Activated CD4-positive, alpha-beta T cell treated with anti-CD3 and anti-CD28 coated beads, Interleukin-10, Interleukin-2, amounts not matched to agents 100 ng/mL and 50 ng/mL, durations not matched to agents 16 hours and 8 hours (primary cell): ENCODE results near the gene HOMER2.

ENCODE experiments used
- DNase-seq: peaks from one replicate; pipeline ENCODE4 v3.0.0-alpha.2; 2020

The HOMER2 gene

GRCh38 chr15:82855286-82856100, 97.0 kb downstream of the HOMER2 start:
- DNase-seq, result no peak

DNA sequence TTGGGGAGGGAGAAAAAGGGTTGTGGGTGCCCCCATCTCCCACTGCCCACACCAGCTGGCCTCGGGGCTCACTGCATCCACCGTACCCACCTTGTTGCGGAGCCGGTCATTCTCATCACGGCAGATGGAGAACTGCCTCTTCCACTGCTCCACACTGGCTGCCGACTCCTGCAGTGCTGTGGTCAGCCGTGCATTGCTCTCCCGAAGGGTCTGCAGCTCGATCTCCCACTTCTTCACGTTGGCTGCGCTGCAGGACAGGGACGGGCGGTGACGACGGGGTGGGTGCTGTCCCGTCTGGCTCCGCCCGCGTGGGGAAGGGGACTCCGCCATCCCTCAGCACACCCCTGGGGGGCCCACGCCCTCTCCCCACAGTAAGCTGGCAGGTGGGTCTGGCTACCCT, 98.0 kb downstream of the HOMER2 start:
- DNase-seq, result no peak

GRCh38 chr15:82852941-82853561, 99.5 kb downstream of the HOMER2 start:
- no peak for DNase-seq

- no peak for DNase-seq
These were observed 100.5 kb downstream of the HOMER2 start for GRCh38 chr15:82851981-82852511.

- no peak for DNase-seq
These were observed 101.1 kb downstream of the HOMER2 start for GRCh38 chr15:82851306-82851850.

- no peak for DNase-seq
These were observed 101.8 kb downstream of the HOMER2 start for GRCh38 chr15:82850731-82851130.

DNA sequence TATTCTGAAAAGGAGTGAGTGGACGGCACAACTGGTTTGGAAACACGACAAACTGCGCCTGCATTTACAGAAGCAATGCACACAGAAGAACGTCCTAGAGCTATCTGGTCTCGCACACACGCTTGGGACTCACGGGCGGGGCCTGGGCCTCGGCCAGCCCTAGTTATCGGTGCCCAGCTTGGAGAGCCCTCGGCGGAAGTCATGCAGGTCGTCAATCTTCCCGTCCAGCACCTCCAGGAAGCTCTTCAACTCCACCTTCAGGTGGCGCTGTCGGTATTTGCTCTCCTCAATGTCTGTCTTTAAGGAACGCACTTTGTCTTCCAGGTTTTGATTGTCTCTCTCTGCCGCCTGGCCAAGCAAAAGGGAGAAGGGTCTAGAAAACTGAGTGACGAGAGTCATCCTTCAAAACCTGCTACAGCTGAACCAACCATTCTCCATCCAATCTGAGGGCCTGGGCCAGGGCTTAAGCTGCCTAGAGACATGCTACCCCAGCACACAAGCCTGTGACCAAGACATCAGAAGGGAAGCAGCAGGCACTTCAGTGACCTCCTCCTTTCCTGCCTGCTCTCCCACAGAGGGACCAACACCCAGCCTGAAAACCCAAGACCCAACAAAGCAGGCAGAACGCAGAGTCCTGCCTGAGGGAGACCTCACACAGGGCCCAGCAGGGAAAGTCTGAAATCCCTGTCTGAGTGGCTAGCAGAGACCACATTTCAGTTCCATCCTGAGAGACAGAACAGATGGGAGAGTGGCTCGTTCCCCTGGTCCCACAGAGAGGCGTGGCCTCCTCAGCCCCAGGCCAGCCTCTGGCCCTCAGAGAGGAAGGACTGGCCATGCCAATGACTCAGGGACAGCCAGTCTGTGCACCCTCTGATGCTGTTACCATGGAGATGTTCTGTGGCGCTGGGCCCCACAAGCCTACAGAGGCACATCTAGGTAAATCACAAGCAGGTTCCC, 102.7 kb downstream of the HOMER2 start:
- DNase-seq, result peak; percentile 64

DNA sequence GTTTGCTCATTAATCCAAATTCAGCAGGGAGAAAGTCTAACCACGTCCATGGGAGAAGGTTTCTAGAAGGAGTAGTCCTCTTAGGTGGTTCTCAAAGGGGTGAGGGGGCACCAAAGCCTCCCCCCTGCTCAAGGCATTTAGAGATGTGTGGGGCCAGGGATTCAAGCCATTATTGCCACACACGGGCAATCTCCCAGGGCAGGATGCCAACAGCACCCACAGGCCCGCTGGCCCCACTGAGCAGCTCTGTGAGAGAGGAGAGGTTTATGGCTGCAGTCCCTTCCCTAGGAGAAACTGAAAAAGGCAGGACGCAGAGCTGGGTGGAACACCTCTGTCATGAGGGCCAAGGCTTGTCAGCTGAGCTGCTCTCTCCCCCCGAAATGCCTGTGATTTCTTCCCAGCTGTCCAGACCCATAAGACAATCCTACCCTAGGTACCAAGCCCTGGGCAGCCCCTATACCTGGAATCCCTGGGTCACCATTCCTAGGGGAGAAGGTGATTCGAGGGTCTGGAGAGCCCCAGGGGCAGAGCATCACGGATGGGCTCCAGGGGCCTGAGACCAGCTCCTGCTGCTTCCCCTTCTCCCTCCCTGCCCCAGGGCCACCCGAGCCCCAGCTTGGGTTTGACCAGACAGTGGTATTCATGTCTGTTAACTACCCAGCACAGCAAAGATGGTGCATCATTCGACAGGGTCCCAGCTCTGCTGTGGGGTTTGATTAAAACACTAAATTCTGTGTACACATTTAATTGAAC, 104.1 kb downstream of the HOMER2 start:
- DNase-seq, result no peak

GRCh38 chr15:82847703-82848102, 104.8 kb downstream of the HOMER2 start:
- DNase-seq, result no peak

DNA sequence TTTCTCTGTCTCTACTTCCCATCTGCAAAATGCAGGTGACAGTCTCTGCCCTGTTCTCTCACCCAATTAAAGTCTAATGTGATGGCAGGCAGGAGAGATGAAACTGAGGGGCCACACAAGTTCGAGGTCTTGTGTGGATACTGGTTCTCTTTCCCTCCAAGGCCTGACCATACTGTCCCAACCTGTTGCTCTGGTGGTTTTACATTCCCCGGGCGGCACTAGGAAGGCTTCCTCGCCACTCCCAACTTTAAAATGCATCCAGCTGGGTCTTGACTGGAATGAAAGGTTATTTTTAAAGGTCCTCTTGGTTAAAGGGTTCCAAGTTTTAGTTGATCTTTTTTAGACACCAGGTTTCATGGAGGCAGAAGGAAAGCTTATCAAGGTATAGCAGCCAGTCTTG, 105.9 kb downstream of the HOMER2 start:
- no peak for DNase-seq

DNA sequence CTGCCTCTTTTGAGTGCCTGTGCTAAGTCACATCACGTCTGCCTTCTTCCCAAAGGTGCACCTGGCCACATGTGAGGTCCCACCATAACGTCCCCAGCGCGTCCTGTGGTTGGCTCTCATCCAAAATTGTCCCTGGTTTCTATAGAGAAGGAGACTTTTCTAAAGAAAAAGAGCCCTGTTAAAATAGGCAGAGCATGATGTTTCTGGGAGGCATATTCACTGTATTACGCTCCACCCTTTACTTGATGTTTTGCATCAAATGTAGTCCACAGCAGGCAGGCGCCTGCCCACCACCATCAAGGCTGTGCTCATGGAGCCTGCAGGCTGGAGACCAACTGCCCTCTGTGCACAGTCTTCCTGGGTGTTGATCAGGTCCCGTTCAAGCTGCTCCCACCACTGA, 106.8 kb downstream of the HOMER2 start:
- DNase-seq, result no peak

GRCh38 chr15:82843566-82843965, 109.0 kb downstream of the HOMER2 start:
- DNase-seq, result no peak

- no peak for DNase-seq
These were observed 112.4 kb downstream of the HOMER2 start for GRCh38 chr15:82840166-82840565.

- DNase-seq, result no peak
These were observed 113.4 kb downstream of the HOMER2 start for GRCh38 chr15:82839136-82839535.

GRCh38 chr15:82838096-82838735, 114.3 kb downstream of the HOMER2 start:
- no peak for DNase-seq

DNA sequence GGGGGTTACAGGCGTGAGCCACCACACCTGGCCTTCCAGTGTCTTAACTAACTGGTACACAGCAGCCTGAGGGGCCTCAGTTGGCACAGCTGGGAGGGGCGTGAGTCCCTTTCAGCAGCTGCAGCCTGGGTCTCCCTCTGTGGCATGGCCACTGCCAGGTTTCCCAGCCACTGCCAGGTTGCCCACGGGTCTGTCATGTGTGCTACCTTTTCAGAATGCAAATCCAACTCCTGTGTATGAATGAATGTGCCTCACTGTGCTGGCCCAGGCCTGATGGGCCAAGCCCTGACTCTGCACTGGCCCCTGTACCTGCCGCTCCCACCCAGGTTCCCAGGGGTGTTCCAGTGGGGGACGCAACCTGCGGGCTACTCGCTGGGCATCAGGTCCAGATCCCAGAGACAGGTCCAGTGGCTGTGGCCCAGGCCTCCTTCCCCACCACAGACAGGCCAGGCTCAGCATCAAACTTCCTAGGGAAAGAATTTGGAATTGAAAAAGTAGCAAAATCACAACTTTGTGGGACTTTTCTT, 117.1 kb downstream of the HOMER2 start:
- no peak for DNase-seq

GRCh38 chr15:82833362-82833682, 119.2 kb downstream of the HOMER2 start:
- DNase-seq, result no peak

DNA sequence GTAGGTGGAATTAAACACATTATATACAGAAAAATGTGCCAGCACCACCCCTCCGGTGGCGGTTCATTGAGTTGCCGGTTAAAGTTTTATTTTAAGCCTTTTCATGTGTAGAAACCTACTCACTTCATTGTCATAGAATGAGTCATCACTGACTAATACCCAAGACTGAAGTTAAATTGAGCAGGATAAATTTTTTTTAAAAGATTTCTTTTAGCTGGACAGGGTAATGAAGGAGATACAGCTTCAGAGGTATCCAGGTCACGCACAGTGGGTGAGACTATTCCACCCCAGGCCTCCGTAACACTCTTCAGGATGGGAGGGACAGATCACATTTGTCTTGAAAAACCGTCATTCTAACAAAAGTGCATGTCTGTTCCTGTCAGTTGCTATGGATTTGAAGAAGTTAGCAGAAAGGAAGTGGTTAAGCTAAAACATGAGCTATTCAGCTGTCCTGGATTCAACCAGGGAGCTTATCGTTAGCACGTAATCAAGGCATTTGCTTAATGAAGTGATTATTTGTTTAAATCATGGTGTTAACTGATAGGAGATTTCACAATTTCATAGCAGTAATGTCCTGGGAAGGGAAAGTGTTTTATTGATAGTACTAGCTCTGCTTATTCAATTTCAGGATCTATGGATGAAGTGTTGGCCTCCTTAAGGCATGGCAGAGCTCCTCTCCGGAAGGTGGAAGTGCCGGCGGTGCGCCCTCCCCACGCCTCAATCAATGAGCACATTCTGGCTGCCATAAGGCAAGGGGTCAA, 119.7 kb downstream of the HOMER2 start:
- peak; percentile 85 for DNase-seq

DNA sequence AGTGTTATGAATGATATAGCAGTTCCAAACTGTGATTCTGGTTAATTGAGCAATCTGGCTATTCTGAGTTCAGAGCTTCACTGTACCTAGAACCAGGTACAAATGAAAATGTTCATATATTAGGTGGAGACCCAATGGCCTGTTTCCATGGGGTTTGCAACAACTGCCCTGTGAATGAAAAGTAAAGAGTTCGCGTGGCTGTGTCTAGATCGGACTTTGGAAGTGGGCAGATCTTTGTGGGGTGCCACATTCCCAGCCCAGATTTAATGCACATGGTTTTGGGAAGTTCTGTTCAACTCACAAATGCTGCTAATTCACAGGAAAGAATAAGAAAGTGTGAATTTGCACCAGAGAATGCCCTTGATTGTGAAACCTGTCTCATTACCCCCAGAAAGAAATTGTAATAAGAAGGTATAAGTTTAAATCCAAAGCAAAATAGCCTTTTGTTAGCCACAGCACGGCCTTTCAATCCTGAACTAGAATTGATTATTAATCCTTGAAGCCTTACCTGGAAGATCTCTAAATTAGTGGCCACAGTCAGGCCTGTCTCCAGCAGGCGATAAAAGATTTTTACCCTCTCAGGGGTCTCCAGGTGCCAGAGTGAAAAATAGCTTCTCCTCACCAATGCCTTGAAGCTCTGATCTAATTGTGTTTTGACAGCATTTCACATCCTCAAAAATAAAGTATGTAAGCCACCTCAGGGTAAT, 120.5 kb downstream of the HOMER2 start:
- DNase-seq, result no peak
